ENCODE results near the gene AQP12A.

DNA sequence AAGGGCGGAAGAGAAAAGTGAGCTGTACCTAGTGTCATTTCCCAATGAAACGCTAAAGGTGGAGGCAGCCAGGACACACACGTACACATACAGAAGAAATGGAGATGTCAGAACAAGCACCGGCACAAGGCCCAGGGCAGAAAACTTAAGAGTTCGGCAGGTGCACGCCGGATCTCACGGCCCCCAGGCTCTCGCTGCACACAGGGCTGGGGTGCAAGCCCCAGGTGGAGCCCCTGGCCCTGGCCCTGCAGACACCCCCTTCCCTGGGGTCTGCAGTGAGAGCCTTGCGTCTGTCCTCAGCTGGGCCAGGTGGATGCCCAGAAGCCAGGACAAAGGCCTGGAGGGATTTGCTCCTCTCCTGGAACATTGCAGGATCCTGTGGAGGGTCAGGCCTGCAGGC lies 36.7 kb downstream of the AQP12A start:
- TF ChIP-seq, protein P1, sequence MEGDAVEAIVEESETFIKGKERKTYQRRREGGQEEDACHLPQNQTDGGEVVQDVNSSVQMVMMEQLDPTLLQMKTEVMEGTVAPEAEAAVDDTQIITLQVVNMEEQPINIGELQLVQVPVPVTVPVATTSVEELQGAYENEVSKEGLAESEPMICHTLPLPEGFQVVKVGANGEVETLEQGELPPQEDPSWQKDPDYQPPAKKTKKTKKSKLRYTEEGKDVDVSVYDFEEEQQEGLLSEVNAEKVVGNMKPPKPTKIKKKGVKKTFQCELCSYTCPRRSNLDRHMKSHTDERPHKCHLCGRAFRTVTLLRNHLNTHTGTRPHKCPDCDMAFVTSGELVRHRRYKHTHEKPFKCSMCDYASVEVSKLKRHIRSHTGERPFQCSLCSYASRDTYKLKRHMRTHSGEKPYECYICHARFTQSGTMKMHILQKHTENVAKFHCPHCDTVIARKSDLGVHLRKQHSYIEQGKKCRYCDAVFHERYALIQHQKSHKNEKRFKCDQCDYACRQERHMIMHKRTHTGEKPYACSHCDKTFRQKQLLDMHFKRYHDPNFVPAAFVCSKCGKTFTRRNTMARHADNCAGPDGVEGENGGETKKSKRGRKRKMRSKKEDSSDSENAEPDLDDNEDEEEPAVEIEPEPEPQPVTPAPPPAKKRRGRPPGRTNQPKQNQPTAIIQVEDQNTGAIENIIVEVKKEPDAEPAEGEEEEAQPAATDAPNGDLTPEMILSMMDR (IDR thresholded peaks at IDR 0.05): no peak
- no peak for TF ChIP-seq POLR2A (IDR thresholded peaks at IDR 0.05)
- no peak for TF ChIP-seq EP300 (IDR thresholded peaks at IDR 0.05)

Data from gastroesophageal sphincter (tissue), 3 donors.